ENCODE measurements around the gene ADAMTS10.

- TF ChIP-seq CTCF (IDR thresholded peaks at IDR 0.05), result no peak
- TF ChIP-seq EZH2 (IDR thresholded peaks at IDR 0.05), result no peak
- TF ChIP-seq EZH2phosphoT487 (IDR thresholded peaks at IDR 0.05), result no peak
These were observed 3.9 kb upstream of the ADAMTS10 start for GRCh38 chr19:8614455-8614854.
